ENCODE results near the gene KDM4B. TPM values are rescaled to one million over a fixed set of nuclear protein-coding genes. Genes with fewer than 3 reads are reported as not detected.

KDM4B gene
- total RNA-seq, 2 experiments from 2014 or later = 44.9 to 47.0 TPM

- no peaks in the 10 kb centered on the region for H3K27me3 Mint-ChIP-seq (ENCODE audit: low read depth)
- no peaks in the 10 kb centered on the region for H3K9me3 Mint-ChIP-seq (ENCODE audit: insufficient read depth)
- ChIA-PET CTCF (interaction anchor here (0.6 kb wide), 1 partner anchor 63 kb away, joined by 3 read pairs; no protein-coding TSS in a partner anchor), POLR2A (no interaction called here)
- H3K27ac Mint-ChIP-seq = no peak overlapping the region
- ATAC-seq (no peak), DNase-seq (no peak)
- H3K36me3 Mint-ChIP-seq (ENCODE audit: low read depth) = peaks cover under 1% of the 10 kb centered on the region
- H3K4me1 Mint-ChIP-seq (ENCODE audit: low read depth) = no peaks in the 10 kb centered on the region
- H3K4me3 Mint-ChIP-seq = no peak overlapping the region
These were observed 137.3 kb downstream of the KDM4B start for GRCh38 chr19:5106191-5106726.

DNA sequence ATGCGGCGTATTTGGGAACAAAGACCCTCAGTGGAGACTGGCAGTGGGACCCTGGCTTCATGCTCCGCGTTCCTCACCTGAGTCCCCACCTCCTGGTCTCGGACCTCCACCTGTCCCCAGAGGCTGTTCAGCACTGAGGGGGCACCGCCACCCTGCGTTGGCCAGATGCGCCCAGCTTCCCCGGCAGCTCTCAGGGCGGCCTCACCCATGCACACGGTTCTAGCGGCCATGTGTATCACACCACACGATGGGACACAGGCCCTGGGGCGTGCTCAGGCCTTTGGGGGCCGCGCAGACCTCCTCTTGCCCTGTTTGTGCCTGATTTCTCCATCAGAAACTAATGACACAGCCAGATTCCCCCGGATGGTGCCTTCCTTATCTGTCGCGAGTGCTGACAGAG lies 138.1 kb downstream of the KDM4B start:
- ATAC-seq (no peak), DNase-seq (no peak)
- Mint-ChIP-seq H3K4me1 (ENCODE audit: low read depth) (no peaks in the 10 kb centered on the region), H3K36me3 (ENCODE audit: low read depth) (peaks cover 5% of the 10 kb centered on the region), H3K4me3 (no peak overlapping the region), H3K27me3 (ENCODE audit: low read depth) (no peaks in the 10 kb centered on the region), H3K27ac (no peak overlapping the region), H3K9me3 (ENCODE audit: insufficient read depth) (no peaks in the 10 kb centered on the region)
- CTCF ChIA-PET = interaction anchor here (0.6 kb wide), 1 partner anchor 63 kb away, joined by 3 read pairs; no protein-coding TSS in a partner anchor
- POLR2A ChIA-PET = no interaction called here

GRCh38 chr19:5107432-5108122 lies 138.7 kb downstream of the KDM4B start:
- H3K4me1 Mint-ChIP-seq (ENCODE audit: low read depth) = no peaks in the 10 kb centered on the region
- H3K27me3 Mint-ChIP-seq (ENCODE audit: low read depth) = no peaks in the 10 kb centered on the region
- ATAC-seq (no peak), DNase-seq (no peak)
- CTCF ChIA-PET = no interaction called here
- H3K4me3 Mint-ChIP-seq = no peak overlapping the region
- H3K27ac Mint-ChIP-seq = no peak overlapping the region
- POLR2A ChIA-PET = no interaction called here
- H3K36me3 Mint-ChIP-seq (ENCODE audit: low read depth) = peaks cover 6% of the 10 kb centered on the region
- no peaks in the 10 kb centered on the region for H3K9me3 Mint-ChIP-seq (ENCODE audit: insufficient read depth)

DNA sequence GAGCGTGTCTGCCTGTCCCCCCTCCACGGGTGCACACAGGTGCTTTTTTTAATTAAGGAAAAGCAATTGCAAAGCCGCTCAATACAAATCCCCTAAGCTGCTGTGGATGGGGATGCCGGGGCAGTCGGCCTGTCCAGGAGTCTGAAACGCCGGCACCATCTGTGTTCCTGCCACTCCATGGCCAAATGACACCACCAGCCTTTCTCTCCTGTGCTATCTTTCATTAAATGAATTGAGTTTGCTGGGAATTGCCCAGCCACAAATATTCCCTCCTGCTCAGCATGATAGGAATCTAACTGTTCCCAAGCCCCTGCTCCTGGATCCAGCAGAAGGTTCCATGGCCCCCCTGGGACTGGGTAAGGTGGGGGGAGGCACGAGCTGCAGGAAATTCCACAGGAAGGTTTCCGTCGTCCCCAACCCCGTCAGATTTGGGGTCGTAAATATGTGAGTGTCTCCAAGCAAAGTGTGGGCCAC lies 139.2 kb downstream of the KDM4B start:
- Mint-ChIP-seq H3K4me1 (ENCODE audit: low read depth) (no peaks in the 10 kb centered on the region), H3K9me3 (ENCODE audit: insufficient read depth) (no peaks in the 10 kb centered on the region), H3K27me3 (ENCODE audit: low read depth) (no peaks in the 10 kb centered on the region), H3K36me3 (ENCODE audit: low read depth) (peaks cover 7% of the 10 kb centered on the region), H3K27ac (no peak overlapping the region), H3K4me3 (no peak overlapping the region)
- ChIA-PET POLR2A (no interaction called here), CTCF (no interaction called here)
- DNase-seq = no peak
- ATAC-seq = no peak

DNA sequence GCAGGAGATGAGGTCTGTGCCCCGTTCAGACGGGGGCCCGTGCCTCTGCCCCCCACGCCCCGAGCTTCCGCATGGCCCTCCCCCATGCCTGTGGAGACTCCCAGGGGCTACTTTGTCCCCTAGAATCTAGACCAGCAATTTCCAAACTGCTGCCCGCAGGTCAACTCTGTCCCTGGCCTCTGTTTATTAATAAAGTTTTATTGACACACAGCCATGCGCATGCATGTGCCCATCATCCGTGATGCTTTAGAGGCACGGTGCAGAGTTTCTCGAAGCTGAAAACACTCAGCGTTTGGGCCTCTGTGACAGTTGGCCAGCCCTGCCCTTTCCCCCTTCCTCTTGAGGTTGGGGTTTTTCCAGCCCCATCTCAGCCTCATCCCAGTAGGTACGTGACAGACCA lies 140.0 kb downstream of the KDM4B start:
- Mint-ChIP-seq H3K27ac (no peak overlapping the region), H3K4me1 (ENCODE audit: low read depth) (no peaks in the 10 kb centered on the region), H3K9me3 (ENCODE audit: insufficient read depth) (no peaks in the 10 kb centered on the region), H3K4me3 (no peak overlapping the region), H3K27me3 (ENCODE audit: low read depth) (no peaks in the 10 kb centered on the region), H3K36me3 (ENCODE audit: low read depth) (peaks cover 7% of the 10 kb centered on the region)
- CTCF ChIA-PET = no interaction called here
- ATAC-seq = no peak
- no peak for DNase-seq
- POLR2A ChIA-PET = no interaction called here

GRCh38 chr19:5109560-5109959 lies 140.6 kb downstream of the KDM4B start:
- ATAC-seq (no peak), DNase-seq (no peak)
- H3K27me3 Mint-ChIP-seq (ENCODE audit: low read depth) = no peaks in the 10 kb centered on the region
- H3K4me1 Mint-ChIP-seq (ENCODE audit: low read depth) = no peaks in the 10 kb centered on the region
- ChIA-PET POLR2A (no interaction called here), CTCF (no interaction called here)
- no peaks in the 10 kb centered on the region for H3K9me3 Mint-ChIP-seq (ENCODE audit: insufficient read depth)
- H3K36me3 Mint-ChIP-seq (ENCODE audit: low read depth) = peaks cover 9% of the 10 kb centered on the region
- H3K4me3 Mint-ChIP-seq = no peak overlapping the region
- no peak overlapping the region for H3K27ac Mint-ChIP-seq

- no peaks in the 10 kb centered on the region for H3K4me1 Mint-ChIP-seq (ENCODE audit: low read depth)
- ATAC-seq = no peak
- no peak overlapping the region for H3K27ac Mint-ChIP-seq
- POLR2A ChIA-PET = no interaction called here
- no peaks in the 10 kb centered on the region for H3K27me3 Mint-ChIP-seq (ENCODE audit: low read depth)
- no peaks in the 10 kb centered on the region for H3K9me3 Mint-ChIP-seq (ENCODE audit: insufficient read depth)
- no peak for DNase-seq
- no peak overlapping the region for H3K4me3 Mint-ChIP-seq
- CTCF ChIA-PET = no interaction called here
- H3K36me3 Mint-ChIP-seq (ENCODE audit: low read depth) = peaks cover 14% of the 10 kb centered on the region
These were observed 141.6 kb downstream of the KDM4B start for GRCh38 chr19:5110546-5110945.

DNA sequence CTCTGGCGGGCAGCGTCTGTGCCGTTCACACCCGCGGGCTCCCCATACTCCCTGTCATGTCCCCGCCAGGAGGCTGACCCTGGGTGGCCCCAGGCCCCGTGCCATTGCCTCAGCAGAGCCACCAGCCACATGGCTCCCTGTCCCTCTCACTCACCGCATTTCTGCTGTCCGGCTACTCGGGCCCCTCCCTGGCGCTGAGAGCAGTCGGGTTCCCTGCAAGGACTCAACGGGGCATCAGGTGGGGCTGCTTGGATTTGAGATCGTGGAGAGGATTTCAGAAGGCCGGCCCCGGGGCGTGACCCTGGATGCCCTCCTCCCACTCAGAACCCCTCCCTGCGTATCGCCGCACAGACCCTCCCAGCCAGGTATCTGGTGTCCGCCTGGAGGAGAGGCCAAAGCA lies 142.1 kb downstream of the KDM4B start:
- CTCF ChIA-PET = no interaction called here
- POLR2A ChIA-PET = no interaction called here
- no peak overlapping the region for H3K27ac Mint-ChIP-seq
- H3K4me3 Mint-ChIP-seq = no peak overlapping the region
- peaks cover 17% of the 10 kb centered on the region for H3K36me3 Mint-ChIP-seq (ENCODE audit: low read depth)
- no peaks in the 10 kb centered on the region for H3K4me1 Mint-ChIP-seq (ENCODE audit: low read depth)
- no peaks in the 10 kb centered on the region for H3K9me3 Mint-ChIP-seq (ENCODE audit: insufficient read depth)
- H3K27me3 Mint-ChIP-seq (ENCODE audit: low read depth) = no peaks in the 10 kb centered on the region
- DNase-seq = no peak
- no peak for ATAC-seq

- ChIA-PET POLR2A (no interaction called here), CTCF (no interaction called here)
- DNase-seq (no peak), ATAC-seq (no peak)
- Mint-ChIP-seq H3K4me3 (no peak overlapping the region), H3K36me3 (ENCODE audit: low read depth) (peaks cover 21% of the 10 kb centered on the region), H3K9me3 (ENCODE audit: insufficient read depth) (no peaks in the 10 kb centered on the region), H3K27ac (no peak overlapping the region), H3K4me1 (ENCODE audit: low read depth) (no peaks in the 10 kb centered on the region), H3K27me3 (ENCODE audit: low read depth) (no peaks in the 10 kb centered on the region)
These were observed 143.3 kb downstream of the KDM4B start for GRCh38 chr19:5112175-5112574.

DNA sequence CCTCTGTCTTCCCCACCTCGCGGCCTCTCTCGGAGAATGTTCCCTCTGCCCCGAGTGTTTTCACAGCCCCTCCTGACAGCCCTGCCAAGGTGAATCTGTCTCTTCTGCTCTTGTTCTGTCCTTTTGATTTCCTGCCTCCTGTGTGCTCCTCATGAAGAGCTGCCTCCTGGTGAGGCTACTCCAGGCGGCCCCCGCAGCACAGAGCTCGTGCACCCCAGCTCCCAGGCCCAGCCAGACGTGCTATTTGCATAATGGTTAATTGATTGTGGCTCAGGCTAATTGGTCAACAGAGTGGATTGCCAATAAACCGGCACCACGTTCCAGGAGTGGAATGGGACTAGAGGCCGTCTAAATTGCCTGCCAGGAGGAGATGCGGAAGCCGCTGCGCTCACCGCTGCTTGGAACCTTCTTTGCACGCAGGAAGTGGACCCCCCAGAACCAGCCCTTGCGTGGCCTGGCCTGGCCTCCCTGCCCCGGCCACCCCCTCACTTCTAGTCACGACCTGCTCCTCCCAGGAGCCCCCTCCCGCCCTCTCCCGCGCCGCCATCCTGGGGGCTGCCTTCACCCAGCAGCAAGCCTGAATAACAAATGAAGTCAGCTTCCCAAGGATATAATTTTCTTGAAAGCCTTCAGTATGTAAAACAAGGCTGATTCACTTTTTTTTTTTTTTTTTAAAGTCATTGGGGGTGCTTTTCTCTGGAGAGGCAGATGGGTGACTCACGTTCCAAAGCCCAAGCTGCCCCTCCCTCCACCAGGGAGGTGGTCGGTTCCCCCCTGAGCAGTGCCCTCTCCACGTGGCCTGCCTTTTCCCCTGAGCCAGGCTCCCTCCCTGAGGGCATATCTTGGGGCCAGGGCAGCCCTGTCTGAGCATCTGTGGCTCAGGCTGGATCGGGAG lies 144.0 kb downstream of the KDM4B start:
- no peak overlapping the region for H3K27ac Mint-ChIP-seq
- DNase-seq = no peak
- H3K4me1 Mint-ChIP-seq (ENCODE audit: low read depth) = no peaks in the 10 kb centered on the region
- CTCF ChIA-PET = no interaction called here
- POLR2A ChIA-PET = no interaction called here
- no peaks in the 10 kb centered on the region for H3K9me3 Mint-ChIP-seq (ENCODE audit: insufficient read depth)
- H3K36me3 Mint-ChIP-seq (ENCODE audit: low read depth) = peaks cover 21% of the 10 kb centered on the region
- no peak for ATAC-seq
- no peak overlapping the region for H3K4me3 Mint-ChIP-seq
- H3K27me3 Mint-ChIP-seq (ENCODE audit: low read depth) = no peaks in the 10 kb centered on the region

DNA sequence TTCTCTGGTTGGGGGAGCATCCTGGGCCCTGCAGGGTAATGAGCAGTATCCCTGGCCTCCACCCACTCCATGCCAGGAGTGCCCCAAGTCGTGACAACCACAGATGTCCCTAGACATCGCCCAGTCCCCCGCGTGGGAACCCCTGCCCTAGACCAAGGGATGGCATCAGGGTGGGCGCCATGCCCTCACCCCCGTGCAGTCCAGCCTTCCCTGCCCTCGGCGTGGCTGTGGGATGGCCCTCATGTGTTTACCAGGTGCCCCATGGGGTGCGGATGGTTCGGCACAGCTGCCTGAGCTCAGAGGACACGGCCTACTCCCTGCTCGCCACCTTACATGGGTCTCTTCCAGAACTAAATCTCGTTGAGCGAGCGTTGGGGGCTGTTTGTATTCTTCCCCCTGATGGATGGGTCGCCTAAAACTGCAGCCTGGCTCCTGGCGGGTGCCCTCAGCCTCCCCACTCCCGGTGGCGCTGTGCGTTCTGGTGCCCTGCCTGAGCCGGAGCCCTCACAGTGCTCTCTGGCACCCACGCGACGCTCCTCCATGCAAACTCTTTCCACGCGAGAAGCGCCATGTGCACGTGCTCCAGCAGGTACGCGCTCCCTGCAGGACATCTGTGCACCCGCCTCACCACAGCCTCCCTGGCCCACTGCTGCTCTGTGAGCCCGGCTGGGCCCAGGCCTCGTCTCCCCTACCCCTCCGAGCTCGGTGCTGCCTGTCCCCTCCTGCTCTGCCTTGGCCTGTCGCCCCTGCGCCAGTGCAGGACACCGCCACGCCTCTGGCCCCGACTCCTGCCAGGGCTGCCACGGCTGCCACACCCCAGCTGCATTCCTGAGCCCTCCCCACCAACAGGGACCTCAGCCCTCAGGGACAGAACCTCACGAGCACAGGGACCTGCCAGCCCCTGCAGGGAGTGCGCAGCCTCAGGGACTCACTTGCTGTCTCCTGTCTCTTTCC lies 145.0 kb downstream of the KDM4B start:
- H3K4me3 Mint-ChIP-seq = no peak overlapping the region
- CTCF ChIA-PET = no interaction called here
- H3K27ac Mint-ChIP-seq = no peak overlapping the region
- H3K27me3 Mint-ChIP-seq (ENCODE audit: low read depth) = no peaks in the 10 kb centered on the region
- ATAC-seq (no peak), DNase-seq (no peak)
- POLR2A ChIA-PET = no interaction called here
- no peaks in the 10 kb centered on the region for H3K9me3 Mint-ChIP-seq (ENCODE audit: insufficient read depth)
- peaks cover 21% of the 10 kb centered on the region for H3K36me3 Mint-ChIP-seq (ENCODE audit: low read depth)
- no peaks in the 10 kb centered on the region for H3K4me1 Mint-ChIP-seq (ENCODE audit: low read depth)
